Spinal cord (tissue), 10 donors: ENCODE results near the gene RTN4RL1. TPM values are rescaled to one million over a fixed set of nuclear protein-coding genes. Genes with fewer than 3 reads are reported as not detected.
A peak's percentile ranks its signal among the peaks of the same experiment; 100 is the strongest.

Experiments
- DNase-seq, 6 donors: peaks; one replicate each; pipeline versions ENCODE4 v3.0.0 to v3.0.0-alpha.2; 2013 to 2015; ENCODE audit warnings: low spot score in 6 of 6, low read depth in 4 of 6
- H3K27ac ChIP-seq: one replicate; pipeline ENCODE4 v1.5.1; 2013; ENCODE audit warnings: low read depth, low read length, control low read depth
- H3K27me3 ChIP-seq: one replicate; pipeline ENCODE4 v1.6.1; 2013; ENCODE audit warnings: low read length; ENCODE audit not compliant: control insufficient read depth, insufficient read depth
- H3K36me3 ChIP-seq: one replicate; pipeline ENCODE4 v1.6.1; 2013; ENCODE audit warnings: low read length; ENCODE audit not compliant: control insufficient read depth, insufficient read depth
- H3K4me1 ChIP-seq: one replicate; pipeline ENCODE4 v1.6.1; 2013; ENCODE audit warnings: low read length; ENCODE audit not compliant: control insufficient read depth, insufficient read depth
- H3K4me3 ChIP-seq: one replicate; pipeline ENCODE4 v1.5.1; 2013; ENCODE audit warnings: low read depth, low read length, control low read depth
- H3K9me3 ChIP-seq: one replicate; pipeline ENCODE4 v1.6.1; 2013; ENCODE audit warnings: low read length; ENCODE audit not compliant: control insufficient read depth, insufficient read depth
- WGBS: methylation state at CpG from one replicate; pipeline ENCODE4 v1.1.5; 2013; ENCODE audit warnings: missing lambda C conversion rate; ENCODE audit not compliant: insufficient coverage; 5-methylcytosine and 5-hydroxymethylcytosine counted together
- long read RNA-seq, 4 donors: transcript quantifications; one replicate each; lab custom pipeline, GENCODE V29; 2026
- polyA plus RNA-seq, 2 donors: library from polyadenylated mRNA; unstranded; fragments of 120-200 nt; gene quantifications; one replicate each; pipeline ENCODE4 v1.2.1, GENCODE V29; 2013; ENCODE audit not compliant: insufficient read length in 2 of 2
- total RNA-seq, 2 donors: library from RNA; depleted of rRNA in 1 of 2; stranded (reverse); fragments of 120-200 nt in 1 of 2; fragments of >200 nt in 1 of 2; gene quantifications; one replicate each; pipeline versions ENCODE4 v1.2.3 to v1.2.4, GENCODE V29; 2013 to 2014
- donor health status: healthy.

RTN4RL1 gene
- 10 to 100 TPM in 1 of 2 donors, 1 to 10 TPM in 1; 5.6 to 11.6 TPM for total RNA-seq
- polyA plus RNA-seq = 10 to 100 TPM in 1 of 2 donors, 1 to 10 TPM in 1; 8.0 to 11.4 TPM
- long read RNA-seq, donor 1, partial matches to known transcripts = 0 of 3 reads
- long read RNA-seq, donor 1, other reads (novel, unspliced or antisense) = 0 of 3 reads
- long read RNA-seq, donor 2, partial matches to known transcripts = 0 of 1 reads
- long read RNA-seq, donor 2, other reads (novel, unspliced or antisense) = 0 of 1 reads
- long read RNA-seq, donor 3 = 0 reads
- long read RNA-seq, donor 4 = 0 reads

- no peak within 1 kb of the TSS for H3K27ac ChIP-seq
- peaks cover 36% of the 10 kb centered on the region for H3K27me3 ChIP-seq
- 0% methylated on average over 47 of the region's 47 CpGs for WGBS
- H3K4me3 ChIP-seq = peak within 1 kb of the TSS; percentile 41
- DNase-seq = peak in 2 of 6 donors; percentile 93 to 94
- no peaks in the 10 kb centered on the region for H3K36me3 ChIP-seq
- H3K9me3 ChIP-seq = no peaks in the 10 kb centered on the region
- peaks cover 58% of the 10 kb centered on the region for H3K4me1 ChIP-seq
Measured at GRCh38 chr17:2025220-2025621, at the start of gene RTN4RL1. Gene RTN4RL1 (minus strand): TSS chr17:2025334. CDS start chr17:2024865, 469 bp downstream.

- no peaks in the 10 kb centered on the region for H3K9me3 ChIP-seq
- peaks cover 45% of the 10 kb centered on the region for H3K4me1 ChIP-seq
- no peak overlapping the region for H3K4me3 ChIP-seq
- DNase-seq = no peak
- peaks cover 56% of the 10 kb centered on the region for H3K36me3 ChIP-seq
- WGBS = 61% methylated on average over 8 of the region's 10 CpGs
- H3K27ac ChIP-seq = peak overlapping the region; percentile 72
- H3K27me3 ChIP-seq = no peaks in the 10 kb centered on the region
Measured at GRCh38 chr17:2074919-2075318, 49.8 kb upstream of the RTN4RL1 start.

GRCh38 chr17:2071455-2072281 lies 46.5 kb upstream of the RTN4RL1 start:
- Histone ChIP-seq H3K36me3 (peaks cover 63% of the 10 kb centered on the region), H3K27ac (peak overlapping the region; percentile 65), H3K9me3 (no peaks in the 10 kb centered on the region), H3K27me3 (no peaks in the 10 kb centered on the region), H3K4me1 (peaks cover 62% of the 10 kb centered on the region), H3K4me3 (no peak overlapping the region)
- WGBS = 85% methylated on average over 26 of the region's 31 CpGs
- DNase-seq = peak in 1 of 6 donors; percentile 49

- H3K4me3 ChIP-seq = no peak overlapping the region
- H3K36me3 ChIP-seq = peaks cover 63% of the 10 kb centered on the region
- H3K4me1 ChIP-seq = peaks cover 62% of the 10 kb centered on the region
- no peaks in the 10 kb centered on the region for H3K27me3 ChIP-seq
- H3K9me3 ChIP-seq = no peaks in the 10 kb centered on the region
- WGBS = 93% methylated on average over 6 of the region's 6 CpGs
- no peak for DNase-seq
- peak overlapping the region; percentile 65 for H3K27ac ChIP-seq
Measured at GRCh38 chr17:2071024-2071385, 45.9 kb upstream of the RTN4RL1 start.

GRCh38 chr17:2070241-2071023 lies 45.3 kb upstream of the RTN4RL1 start:
- 73% methylated on average over 13 of the region's 13 CpGs for WGBS
- no peak for DNase-seq
- no peaks in the 10 kb centered on the region for H3K9me3 ChIP-seq
- H3K4me3 ChIP-seq = no peak overlapping the region
- peaks cover 62% of the 10 kb centered on the region for H3K4me1 ChIP-seq
- H3K27ac ChIP-seq = peak overlapping the region; percentile 65
- peaks cover 65% of the 10 kb centered on the region for H3K36me3 ChIP-seq
- no peaks in the 10 kb centered on the region for H3K27me3 ChIP-seq

- H3K36me3 ChIP-seq = peaks cover 75% of the 10 kb centered on the region
- WGBS = 50% methylated on average over 11 of the region's 15 CpGs
- no peaks in the 10 kb centered on the region for H3K27me3 ChIP-seq
- no peak overlapping the region for H3K4me3 ChIP-seq
- peak in 1 of 6 donors; percentile 38 for DNase-seq
- peaks cover 69% of the 10 kb centered on the region for H3K4me1 ChIP-seq
- peak overlapping the region; percentile 88 for H3K27ac ChIP-seq
- no peaks in the 10 kb centered on the region for H3K9me3 ChIP-seq
Measured at GRCh38 chr17:2068519-2069051, 43.5 kb upstream of the RTN4RL1 start.

- H3K36me3 ChIP-seq = peaks cover 79% of the 10 kb centered on the region
- no peak for DNase-seq
- H3K4me3 ChIP-seq = no peak overlapping the region
- no peaks in the 10 kb centered on the region for H3K9me3 ChIP-seq
- H3K27ac ChIP-seq = peak overlapping the region; percentile 88
- no peaks in the 10 kb centered on the region for H3K27me3 ChIP-seq
- 61% methylated on average over 5 of the region's 6 CpGs for WGBS
- H3K4me1 ChIP-seq = peaks cover 74% of the 10 kb centered on the region
Measured at GRCh38 chr17:2068031-2068518, 42.9 kb upstream of the RTN4RL1 start.

GRCh38 chr17:2067608-2068024 lies 42.5 kb upstream of the RTN4RL1 start:
- WGBS = 88% methylated on average over 2 of the region's 5 CpGs
- Histone ChIP-seq H3K4me3 (no peak overlapping the region), H3K36me3 (peaks cover 83% of the 10 kb centered on the region), H3K4me1 (peaks cover 79% of the 10 kb centered on the region), H3K27me3 (no peaks in the 10 kb centered on the region), H3K27ac (peak overlapping the region; percentile 88), H3K9me3 (no peaks in the 10 kb centered on the region)
- peak in 1 of 6 donors; percentile 31 for DNase-seq

- H3K4me1 ChIP-seq = peaks cover 82% of the 10 kb centered on the region
- H3K36me3 ChIP-seq = peaks cover 83% of the 10 kb centered on the region
- no peak overlapping the region for H3K4me3 ChIP-seq
- no peaks in the 10 kb centered on the region for H3K27me3 ChIP-seq
- DNase-seq = peak in 1 of 6 donors; percentile 25
- 70% methylated on average over 11 of the region's 14 CpGs for WGBS
- peak overlapping the region; percentile 88 for H3K27ac ChIP-seq
- H3K9me3 ChIP-seq = no peaks in the 10 kb centered on the region
Measured at GRCh38 chr17:2067048-2067561, 42.0 kb upstream of the RTN4RL1 start.
